ENCODE measurements around the gene FGF22.

The FGF22 gene

GRCh38 chr19:686589-687297 is 47.1 kb downstream of the FGF22 start:
- TF ChIP-seq CTCF (IDR thresholded peaks at IDR 0.05) = no peak

DNA sequence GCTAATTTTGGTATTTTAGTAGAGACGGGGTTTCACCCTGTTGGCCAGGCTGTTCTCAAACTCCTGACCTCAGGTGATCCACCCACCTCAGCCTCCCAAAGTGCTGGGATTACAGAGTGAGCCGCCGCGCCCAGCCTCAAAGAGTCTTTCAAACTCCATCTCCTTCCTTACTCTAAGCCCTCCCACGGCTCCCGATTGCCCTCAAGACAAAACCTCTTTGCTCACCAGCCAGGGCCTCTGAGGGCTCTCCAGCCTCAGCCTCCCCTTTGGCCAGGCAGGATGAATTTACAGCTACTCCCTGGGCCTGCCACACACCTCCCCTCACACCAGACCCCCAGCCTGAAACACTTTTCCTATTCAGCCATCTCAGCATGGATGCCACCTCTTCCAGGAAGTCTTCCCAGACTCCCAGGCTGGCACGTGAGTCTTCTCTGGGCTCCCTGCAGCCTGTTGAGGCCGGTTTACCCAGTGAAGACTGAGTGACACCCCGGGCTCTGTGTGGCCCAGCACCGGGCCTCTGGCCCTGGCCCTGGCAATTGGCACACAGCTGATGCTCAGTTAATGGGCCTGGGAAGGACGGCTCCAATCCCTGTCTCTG is 48.0 kb downstream of the FGF22 start:
- TF ChIP-seq CTCF (IDR thresholded peaks at IDR 0.05) = no peak

- TF ChIP-seq CTCF (IDR thresholded peaks at IDR 0.05) = no peak
Measured at GRCh38 chr19:688214-688613, 48.5 kb downstream of the FGF22 start.

- no peak for TF ChIP-seq CTCF (IDR thresholded peaks at IDR 0.05)
Measured at GRCh38 chr19:688992-689391, 49.3 kb downstream of the FGF22 start.

DNA sequence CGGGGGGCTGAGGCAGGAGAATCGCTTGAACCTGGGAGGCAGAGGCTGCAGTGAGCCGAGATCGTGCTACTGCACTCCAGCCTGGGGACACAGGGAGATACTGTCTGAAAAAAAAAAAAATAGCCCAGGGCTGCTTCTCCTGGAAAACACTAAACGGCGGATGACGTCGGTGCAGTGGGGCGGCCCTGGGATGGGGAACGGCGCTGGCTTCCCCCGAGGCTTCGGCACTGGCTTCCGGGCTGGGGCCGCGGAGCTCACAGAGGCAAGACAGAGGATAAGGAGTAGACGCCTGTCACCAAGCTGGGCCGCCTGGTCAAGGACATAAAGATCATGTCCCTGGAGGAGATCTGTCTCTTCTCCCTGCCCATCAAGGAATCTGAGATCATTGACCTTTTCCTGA is 50.5 kb downstream of the FGF22 start:
- no peak for TF ChIP-seq CTCF (IDR thresholded peaks at IDR 0.05)
